ENCODE data around the gene KCNIP1.

The KCNIP1 gene

DNA sequence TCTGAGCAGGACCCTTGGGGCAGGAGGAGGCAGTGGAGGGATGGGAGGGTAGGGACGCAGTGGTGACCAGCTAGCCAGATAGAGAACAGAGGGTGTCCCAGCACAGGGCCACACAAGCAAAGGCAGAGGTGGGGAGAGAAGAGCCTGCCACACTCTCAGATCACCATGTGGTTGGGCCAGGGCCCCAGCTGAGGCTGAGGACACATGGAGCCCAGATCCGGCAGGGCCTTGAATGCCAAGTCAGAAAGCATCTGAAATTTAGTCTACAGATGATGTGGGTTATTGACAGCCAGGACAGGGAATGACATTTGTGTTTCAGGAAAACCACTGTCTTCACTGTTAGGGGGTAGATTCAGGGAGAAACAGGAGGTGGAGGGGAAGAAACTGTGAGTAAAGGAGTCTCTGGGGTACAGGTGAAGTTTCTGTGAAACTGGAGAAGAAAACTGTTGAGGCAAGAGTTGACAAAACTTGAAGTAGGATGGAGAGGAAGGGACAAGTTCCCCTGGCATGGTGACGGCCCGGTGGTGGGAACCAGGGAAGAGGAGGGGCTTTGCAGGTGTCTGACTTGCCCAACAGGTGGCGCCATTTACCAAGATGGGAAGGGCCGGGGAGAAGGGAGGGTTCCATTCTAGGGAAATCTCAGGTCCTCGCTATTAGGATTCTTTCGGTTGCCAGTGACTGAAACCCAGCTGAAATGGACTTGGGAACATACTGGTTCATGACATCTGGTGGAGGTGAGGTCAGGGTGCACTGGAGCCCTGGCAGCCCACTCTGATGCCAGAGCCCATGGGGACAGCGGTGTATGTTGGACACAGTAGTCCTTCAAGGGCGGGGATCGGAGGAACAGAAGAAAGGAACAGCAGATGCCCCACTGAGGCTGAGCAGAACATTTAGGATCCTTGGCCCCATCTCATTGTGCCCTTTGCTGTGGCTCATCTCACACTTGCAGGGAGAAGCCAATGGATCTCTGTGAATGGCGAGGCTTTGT lies 100.1 kb downstream of the KCNIP1 start:
- DNase-seq: peak in 1 of 2 donors; percentile 30

- no peak for DNase-seq
These were observed 103.1 kb downstream of the KCNIP1 start for GRCh38 chr5:170606941-170607340.

- no peak for DNase-seq
These were observed 107.8 kb downstream of the KCNIP1 start for GRCh38 chr5:170611449-170612090.

DNA sequence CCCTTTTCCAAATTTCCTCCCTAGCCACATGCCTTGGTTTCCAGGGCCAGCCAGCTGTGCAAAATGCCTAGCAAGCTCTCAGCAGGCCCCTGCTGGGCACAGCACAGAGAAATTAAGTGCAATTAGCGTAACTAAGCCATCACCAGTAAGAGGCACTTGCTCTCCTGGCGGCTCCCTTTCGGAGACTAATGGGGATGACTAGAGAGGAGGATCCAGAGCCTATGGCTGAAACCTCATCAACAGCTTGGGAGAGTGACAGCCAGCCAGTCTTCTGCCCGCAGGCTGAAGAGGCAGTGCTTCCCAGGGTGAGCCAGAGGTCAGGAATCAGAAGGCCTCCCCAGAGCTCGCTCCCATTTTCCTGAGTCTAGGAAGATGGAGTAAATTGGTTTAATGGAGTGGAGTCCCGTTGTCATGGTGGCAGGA lies 108.4 kb downstream of the KCNIP1 start:
- DNase-seq: no peak

GRCh38 chr5:170614065-170614490 lies 110.3 kb downstream of the KCNIP1 start:
- no peak for DNase-seq

DNA sequence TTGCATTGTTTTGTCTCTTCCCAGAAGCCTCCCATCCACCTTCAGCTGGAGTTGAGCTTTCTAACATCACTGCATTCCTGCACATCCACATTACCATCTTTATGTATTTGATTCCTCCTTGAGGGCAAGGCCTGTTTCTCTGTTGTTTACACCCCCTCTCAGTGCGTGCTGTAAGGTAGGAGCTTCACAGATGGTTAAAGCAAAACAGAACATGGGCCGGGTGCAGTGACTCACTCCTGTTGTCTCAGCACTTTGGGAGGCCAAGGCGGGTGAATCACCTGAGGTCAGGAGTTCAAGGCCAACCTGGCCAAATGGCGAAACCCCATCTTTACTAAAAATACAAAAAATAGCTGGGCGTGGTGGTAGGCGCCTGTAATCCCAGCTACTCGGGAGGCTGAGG lies 110.9 kb downstream of the KCNIP1 start:
- no peak for DNase-seq

DNA sequence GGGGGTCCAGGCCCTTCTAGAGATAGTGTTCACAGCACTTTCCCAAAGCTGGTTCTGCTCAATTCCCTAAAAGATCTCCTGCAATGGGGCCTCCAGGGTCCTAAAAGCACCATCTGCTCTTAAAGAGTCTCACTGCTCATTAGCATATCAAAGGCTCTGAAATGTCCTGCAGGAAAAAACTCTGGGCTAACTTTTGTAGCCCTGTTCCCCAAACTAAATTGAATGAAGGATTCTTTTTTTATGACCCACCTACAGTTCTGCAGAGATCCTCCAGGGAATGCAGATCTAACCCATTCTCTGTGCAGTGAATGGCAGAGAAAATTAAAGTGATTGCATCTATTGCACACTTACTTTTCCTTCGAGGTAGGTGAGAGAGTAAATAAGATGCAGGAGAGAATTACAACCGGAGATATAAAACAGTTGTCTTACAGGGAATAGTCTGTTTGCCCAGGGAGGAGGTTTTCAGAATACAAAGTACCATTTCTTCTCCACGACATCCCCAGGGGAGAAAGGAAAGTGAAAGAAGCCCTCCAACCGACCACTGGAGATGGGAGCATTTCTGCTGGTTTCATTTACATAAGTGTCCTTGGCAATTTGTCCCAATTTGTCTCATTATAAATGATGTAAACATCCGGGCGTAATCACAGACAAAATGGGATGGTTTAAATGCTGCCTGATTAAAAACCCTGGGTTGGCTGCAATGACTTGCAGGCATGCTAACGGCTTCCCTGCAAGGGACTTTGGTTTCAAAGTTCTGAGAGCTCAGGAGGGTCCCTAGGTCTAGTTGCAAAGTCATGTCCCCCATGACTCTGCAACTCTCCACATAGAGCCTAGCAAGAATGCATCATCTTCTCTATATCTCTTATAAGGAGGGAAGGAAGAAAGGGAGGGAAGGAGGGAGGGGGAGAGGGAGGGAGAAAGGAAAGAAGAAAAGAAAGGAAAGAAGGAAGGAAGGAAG lies 114.0 kb downstream of the KCNIP1 start:
- no peak for DNase-seq

DNA sequence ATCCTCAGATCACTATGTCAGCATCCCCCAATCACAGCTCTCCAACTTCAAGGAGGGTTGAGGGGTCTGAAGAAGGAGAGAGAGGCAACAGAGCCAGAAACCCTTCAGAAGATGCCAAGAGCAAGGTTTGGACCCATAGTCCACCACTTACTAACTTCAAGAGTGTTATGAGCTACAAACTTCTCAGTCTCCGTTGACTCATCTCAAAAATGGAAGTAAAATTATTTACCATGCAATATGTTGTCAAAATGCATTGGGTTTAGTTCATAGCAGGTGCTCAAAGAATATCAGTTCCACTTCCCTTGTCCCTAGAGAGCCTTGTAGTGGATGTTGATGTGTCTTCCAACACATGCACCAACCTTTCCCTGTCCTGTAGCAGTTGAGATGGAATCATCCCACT lies 116.0 kb downstream of the KCNIP1 start:
- DNase-seq: no peak

DNA sequence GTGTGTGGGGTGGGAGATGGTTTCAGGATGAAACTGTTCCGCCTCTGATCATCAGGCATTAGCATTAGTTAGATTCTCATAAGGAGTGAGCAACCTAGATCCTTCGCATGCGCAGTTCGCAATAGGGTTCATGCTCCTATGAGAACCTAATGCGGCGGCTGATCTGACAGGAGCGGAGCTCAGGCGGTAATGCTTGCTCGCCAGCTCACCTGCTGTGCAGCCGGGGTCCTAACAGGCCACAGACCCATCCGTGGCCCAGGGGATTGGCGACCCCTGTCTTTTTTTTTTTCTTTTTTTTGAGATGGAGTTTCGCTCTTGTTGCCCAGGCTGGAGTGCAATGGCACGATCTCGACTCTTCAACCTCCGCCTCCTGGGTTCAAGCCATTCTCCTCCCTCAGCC lies 119.1 kb downstream of the KCNIP1 start:
- no peak for DNase-seq

GRCh38 chr5:170623576-170624181 lies 119.9 kb downstream of the KCNIP1 start:
- DNase-seq: peak in 1 of 2 donors; percentile 15

- no peak for DNase-seq
These were observed 121.7 kb downstream of the KCNIP1 start for GRCh38 chr5:170625221-170626165.

- DNase-seq: no peak
These were observed 122.8 kb downstream of the KCNIP1 start for GRCh38 chr5:170626507-170627150.

- no peak for DNase-seq
These were observed 123.5 kb downstream of the KCNIP1 start for GRCh38 chr5:170627271-170627670.

- DNase-seq: no peak
These were observed 124.2 kb downstream of the KCNIP1 start for GRCh38 chr5:170628028-170628427.

GRCh38 chr5:170628691-170629565 lies 125.1 kb downstream of the KCNIP1 start:
- no peak for DNase-seq

- no peak for DNase-seq
These were observed 125.9 kb downstream of the KCNIP1 start for GRCh38 chr5:170629566-170630175.

DNA sequence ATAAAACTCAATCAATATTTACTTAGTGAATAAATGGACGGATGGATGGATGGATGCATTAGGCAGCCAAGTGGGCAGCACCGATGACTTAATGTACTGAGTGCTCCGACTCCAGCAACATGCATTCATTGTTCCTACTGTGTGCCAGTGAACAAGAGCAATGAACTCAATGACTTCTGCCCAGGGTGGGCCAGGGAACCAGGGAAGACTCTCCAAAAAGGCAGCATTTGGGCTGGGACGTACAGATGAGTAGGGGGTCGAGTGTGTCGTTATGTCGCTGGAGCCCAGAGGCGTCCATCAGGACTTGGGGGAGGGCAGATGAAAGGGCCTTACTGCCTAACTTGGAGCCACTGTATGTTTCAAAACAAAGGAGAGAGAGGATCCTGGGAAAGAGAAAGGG lies 126.4 kb downstream of the KCNIP1 start:
- no peak for DNase-seq

- peak in 1 of 2 donors; percentile 10 for DNase-seq
These were observed 126.9 kb downstream of the KCNIP1 start for GRCh38 chr5:170630711-170631141.

Data from hippocampal formation (tissue), 2 donors.